ENCODE data around the gene OXLD1.
"Not testable (repeated sequence)": the region's sequence is repeated elsewhere in the genome, so short reads cannot be mapped to it uniquely, and the experiment has no call there.

The OXLD1 gene

DNA sequence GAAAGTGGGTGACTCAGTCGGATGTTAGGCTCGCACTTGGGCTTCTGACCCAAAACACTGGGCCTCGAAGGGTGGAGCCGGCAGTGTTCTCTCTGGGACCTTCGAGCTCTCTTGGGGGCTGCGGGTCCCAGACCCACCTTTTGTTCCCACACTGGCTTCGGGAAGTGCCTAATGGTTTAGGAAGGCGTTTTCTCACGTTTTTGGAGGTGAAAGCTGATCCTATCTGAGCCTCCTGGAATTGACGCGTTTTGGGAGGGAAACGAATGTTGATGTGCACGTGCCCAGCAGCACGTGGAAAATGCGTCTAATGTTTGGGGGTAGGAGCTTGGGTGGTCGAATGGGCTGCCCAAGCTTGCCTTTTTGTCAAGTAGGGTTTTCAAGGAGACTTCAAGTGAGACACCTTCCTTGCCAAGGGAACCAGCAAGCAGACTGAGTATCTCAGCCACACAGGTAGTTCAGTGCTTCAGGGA is 18.1 kb upstream of the OXLD1 start:
- peak overlapping the region; percentile 98 for H3K27ac ChIP-seq
- DNase-seq (ENCODE audit: low read depth, low spot score): peak; percentile 34

DNA sequence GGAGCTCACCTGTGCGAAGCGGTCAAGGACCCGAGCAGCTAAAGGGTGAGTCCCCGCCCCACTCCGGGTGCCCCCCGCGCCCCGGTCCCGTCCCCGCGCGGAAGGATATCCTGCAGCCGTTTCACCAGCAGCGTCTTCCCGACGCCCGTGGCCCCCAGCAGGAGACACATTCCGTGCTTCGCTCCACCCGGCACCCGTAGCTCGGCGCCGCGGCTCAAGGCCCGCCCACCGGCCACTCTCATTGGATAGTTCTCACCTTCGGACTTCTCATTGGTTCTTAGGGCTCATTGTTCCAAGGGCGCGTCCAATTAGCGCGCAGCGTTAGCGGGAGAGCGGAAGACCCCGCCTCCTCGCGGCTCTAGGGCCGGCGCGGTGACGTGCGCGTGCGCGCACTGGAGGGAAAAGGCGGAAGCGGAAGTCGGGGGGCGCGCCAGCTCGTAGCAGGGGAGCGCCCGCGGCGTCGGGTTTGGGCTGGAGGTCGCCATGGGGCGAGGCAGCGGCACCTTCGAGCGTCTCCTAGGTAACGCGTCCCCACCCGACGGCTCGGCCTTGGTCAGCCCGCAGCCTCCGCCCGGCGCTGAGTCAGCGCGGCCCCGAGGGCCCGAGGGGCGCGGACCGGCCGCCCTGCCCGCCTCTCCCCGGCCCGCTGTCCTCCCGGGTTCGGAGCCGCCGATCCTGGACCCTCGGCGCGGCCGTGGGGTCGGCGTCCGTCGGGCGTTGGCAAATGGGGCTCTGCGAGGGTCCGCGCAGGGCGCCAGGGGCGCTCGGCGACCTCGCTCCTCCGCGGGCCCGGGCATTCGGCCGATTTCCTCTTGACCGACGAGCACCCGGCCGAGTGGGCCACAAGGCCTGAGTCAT is 17.4 kb upstream of the OXLD1 start, which contains the start of the genes ARL16 and HGS:
ARL16 (minus strand) TSS at position 214 of the 858 bp plus-strand sequence; CDS start at position 170, 44 bp downstream.
HGS (plus strand) TSS at position 428 of the 858 bp plus-strand sequence; CDS start at position 484, 56 bp downstream.
- peak; percentile 93 for DNase-seq (ENCODE audit: low read depth, low spot score)
- H3K27ac ChIP-seq: peak within 1 kb of the TSS; percentile 98

DNA sequence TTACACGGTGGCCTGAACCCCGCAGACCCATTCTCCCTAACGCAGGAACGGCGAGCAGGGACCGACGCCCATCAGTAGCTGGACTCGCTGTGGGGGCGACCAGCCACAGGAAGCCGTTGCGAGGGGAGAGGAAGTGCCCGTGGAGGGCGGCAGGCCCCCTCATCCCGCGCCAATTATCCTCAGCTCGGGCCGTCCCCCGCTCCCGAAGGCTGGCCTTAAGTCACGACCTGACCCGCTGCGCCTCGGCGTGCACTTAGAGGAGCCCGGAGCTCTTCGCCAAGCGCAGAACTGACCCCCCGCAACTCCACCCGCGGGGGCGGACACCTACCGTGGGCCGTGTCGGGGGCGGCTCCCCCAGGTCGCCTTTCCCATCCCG is 16.8 kb upstream of the OXLD1 start:
- DNase-seq (ENCODE audit: low read depth, low spot score): no peak
- H3K27ac ChIP-seq: peak overlapping the region; percentile 98

DNA sequence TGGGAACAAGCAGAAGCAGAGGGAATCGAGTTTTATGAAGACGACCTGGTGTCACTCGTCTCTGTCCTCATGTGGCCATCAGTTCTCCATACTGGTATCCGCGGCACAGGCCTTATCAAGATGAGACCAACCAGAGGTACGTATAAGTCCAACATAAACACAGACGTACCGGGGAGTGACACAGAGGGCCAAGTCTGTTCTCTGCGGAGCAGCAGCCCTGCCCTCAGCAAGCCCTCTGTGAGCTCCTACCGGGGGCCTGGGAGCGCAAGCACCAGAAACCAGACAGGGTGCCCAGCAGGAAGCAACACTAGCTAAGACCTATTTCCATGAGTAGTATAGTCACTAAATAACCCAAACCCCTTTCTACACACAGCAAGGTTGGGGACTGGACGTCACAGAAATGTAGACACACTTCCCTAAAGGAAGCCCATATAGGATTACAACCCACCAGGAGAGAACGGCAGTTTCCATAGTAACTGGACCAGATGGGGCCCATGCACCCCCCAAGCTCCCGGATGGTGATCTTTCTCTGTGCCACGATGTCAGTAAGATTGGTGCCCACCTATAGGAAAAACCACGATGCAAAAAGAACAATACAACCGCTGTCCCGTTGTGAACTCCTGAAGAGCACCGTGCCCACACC is 16.3 kb upstream of the OXLD1 start:
- no peak for DNase-seq (ENCODE audit: low read depth, low spot score)
- H3K27ac ChIP-seq: peak overlapping the region; percentile 98

DNA sequence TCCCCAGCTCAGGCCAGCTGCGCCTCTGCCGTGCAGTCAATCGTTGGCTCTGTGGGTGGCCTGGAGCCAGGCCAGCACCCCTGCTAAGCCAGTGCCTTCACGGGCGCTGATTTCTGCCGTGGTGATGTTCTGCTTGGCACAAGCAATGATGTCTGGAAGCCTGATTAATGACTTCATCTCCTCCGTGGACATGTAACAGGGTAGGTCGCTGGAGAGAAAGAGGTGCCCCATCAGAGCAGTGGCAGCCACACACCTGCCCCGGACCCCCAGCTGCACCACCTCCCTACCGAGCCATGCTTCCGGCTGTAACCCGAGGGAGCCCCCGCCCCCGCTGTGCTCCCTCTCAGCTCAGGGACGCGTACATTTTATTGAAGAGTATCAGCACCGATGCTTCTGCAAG is 15.3 kb upstream of the OXLD1 start:
- H3K27ac ChIP-seq: no peak overlapping the region
- no peak for DNase-seq (ENCODE audit: low read depth, low spot score)

DNA sequence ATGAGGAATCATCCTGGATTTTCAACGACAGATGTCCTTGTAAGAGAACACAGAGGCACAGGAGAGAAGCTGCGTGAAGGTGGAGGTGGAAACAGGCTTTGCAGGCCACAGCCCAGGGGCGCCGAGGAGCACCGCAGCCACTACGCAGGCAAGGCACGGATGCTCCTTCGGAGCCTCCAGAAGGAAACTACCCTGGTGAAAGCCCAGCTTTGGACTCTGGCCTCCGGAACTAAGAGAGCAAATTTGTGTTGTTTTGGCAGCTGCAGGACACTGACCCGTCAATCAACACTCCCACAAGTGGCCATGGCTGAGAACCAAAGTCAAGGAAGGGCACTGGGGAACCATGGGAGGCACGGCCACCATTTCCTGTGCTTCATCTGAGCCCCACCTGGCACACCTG is 13.7 kb upstream of the OXLD1 start:
- no peak overlapping the region for H3K27ac ChIP-seq
- no peak for DNase-seq (ENCODE audit: low read depth, low spot score)

DNA sequence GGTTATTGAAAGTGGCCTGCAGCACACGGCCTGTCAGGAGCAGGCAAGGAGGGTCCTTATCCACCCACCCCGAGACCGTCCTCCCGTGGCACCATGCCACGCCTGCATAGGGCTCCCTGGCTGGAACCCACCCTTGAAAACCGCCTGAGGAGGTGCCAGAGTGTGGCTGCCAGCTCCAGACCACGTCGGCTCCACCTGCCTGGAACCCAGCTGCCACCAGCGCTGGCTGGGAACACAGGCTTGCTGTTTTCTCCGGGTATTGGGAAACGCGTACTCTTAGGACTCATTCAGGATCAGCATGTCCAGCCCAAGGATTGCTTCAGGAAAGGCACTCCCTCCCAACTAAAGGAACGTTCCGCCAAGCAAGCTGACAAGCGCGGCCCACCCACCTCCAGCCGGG is 10.5 kb upstream of the OXLD1 start:
- DNase-seq (ENCODE audit: low read depth, low spot score): no peak
- no peak overlapping the region for H3K27ac ChIP-seq

DNA sequence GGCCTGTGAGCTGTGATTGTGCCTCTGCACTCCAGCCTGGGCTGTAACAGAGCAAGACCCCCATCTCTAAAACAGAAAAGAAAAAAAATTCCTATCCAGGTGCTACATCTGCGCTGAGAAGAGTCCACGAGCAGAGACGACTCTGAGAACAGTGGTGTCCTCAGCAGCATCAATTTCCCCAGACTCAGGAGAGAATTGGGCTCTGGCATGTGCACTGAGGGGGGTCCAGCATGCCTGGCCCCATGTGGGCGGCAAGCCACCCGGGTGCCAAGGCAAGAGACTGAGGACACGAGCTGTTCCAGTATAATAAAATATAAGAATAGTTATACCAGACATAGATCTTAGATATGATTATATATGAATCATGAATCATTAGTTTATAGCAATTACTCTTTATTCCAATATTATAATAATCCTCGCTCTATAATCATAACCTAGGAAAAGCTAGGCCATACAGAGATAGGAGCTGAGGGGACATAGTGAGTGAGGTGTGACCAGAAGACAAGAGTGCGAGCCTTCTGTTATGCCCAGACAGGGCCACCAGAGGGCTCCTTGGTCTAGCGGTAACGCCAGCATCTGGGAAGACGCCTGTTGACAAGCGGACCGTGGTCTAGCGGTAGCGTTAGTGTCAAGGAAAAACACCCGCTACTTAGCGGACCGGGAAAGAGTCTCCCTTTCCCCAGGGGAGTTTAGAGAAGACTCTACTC is 9.3 kb upstream of the OXLD1 start:
- H3K27ac ChIP-seq; DNase-seq (ENCODE audit: low read depth, low spot score): not testable (repeated sequence)

DNA sequence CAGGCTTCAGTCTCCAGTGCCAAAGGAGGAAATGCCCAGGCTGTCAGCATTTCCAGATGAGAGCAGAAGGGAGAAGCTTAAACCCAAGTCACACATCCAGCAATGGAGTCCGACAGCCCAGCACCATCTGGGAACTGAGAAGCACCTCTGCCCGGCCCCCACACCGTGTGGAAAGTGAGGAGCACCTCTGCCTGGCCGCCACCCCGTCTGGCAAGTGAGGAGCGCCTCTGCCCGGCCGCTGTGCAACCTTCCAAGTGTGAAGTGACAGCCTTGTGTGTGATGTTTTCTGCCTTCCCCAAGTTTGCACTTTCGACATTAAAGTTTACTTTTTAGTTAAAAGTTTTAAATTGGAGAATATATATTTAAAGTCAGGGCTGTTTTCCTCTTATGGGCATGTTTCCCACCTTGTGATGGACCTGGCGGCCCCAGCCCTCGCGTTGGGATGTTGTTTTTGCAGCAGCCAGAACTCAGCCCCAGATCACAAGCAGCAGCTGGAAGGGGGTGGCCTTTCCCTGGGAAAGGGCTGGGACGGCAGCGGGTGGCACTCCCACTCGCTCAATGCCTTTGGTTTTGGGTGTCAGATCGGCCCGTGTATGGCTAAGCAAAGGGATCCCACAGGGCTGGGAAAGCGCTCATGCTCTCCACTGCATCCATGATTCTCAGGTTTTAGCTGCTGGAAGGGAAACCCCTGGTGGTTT is 7.3 kb upstream of the OXLD1 start:
- no peak overlapping the region for H3K27ac ChIP-seq
- DNase-seq (ENCODE audit: low read depth, low spot score): no peak

DNA sequence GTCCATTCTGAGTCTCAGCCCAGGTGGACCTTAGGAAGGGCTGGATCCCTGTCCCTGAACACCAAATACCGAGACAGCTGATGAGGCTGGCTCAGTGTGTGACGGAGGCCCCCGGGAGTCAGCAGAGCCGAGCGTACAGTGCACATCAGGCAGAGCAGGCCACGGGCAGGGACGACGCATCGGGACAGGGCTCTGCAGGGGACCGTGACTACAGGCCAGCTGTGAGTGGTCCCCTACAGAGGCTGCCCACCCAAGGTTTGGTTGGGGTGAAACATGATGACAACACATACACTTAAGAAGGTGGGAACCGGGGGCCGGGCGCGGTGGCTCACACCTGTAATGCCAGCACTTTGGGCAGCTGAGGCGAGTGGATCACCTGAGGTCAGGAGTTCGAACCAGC is 6.5 kb upstream of the OXLD1 start:
- no peak overlapping the region for H3K27ac ChIP-seq
- DNase-seq (ENCODE audit: low read depth, low spot score): no peak

DNA sequence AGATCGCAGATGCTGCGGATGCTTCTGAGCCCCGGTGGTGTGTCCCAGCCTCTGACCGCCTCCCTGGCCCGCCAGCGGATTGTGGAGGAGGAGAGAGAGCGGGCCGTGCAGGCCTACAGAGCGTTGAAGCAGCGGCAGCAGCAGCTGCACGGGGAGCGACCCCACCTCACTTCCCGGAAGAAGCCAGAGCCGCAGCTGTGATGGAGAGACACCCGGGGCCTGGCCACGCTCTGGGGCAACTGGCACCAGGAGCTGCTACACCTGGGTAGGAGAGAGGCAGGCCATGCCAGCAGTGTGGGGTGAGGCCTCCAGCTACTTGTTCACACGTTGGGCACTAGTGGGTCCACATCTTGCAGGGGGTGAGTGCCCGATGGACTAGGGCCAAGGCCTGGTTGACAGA is 6.1 kb upstream of the OXLD1 start:
- no peak overlapping the region for H3K27ac ChIP-seq
- DNase-seq (ENCODE audit: low read depth, low spot score): no peak

DNA sequence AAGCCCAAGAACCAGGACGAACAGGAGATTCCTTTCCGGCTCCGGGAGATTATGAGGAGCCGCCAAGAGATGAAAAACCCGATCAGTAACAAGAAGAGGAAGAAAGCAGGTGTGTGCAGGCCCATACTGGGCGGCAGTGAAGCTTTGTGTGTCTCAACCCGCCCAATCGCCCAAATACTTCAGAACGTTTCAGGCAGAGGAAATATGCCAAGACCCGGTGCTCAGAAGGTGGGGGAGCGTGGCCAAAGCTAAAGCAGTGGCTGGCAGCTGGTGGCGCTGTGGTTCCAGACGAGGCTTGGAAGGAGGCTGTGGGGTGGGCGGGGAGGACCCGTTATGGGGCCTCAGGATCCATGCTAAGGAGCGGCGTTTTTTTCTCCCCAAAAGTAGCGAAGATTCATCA is 1.3 kb upstream of the OXLD1 start:
- no peak for DNase-seq (ENCODE audit: low read depth, low spot score)
- peak overlapping the region; percentile 83 for H3K27ac ChIP-seq

DNA sequence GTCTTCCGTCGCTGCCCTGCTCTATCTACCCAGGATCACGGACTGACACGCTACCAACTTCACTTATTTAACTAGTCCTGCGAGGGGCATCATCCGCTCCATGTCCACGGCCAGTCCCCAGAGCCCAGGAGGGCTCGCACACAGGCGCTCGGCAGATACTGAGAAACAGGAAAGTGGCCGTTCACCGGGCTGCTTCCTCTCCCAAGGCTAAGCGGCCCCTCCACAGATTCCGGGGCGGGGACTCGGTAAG is 388 bp downstream of the OXLD1 start:
- no peak for DNase-seq (ENCODE audit: low read depth, low spot score)

DNA sequence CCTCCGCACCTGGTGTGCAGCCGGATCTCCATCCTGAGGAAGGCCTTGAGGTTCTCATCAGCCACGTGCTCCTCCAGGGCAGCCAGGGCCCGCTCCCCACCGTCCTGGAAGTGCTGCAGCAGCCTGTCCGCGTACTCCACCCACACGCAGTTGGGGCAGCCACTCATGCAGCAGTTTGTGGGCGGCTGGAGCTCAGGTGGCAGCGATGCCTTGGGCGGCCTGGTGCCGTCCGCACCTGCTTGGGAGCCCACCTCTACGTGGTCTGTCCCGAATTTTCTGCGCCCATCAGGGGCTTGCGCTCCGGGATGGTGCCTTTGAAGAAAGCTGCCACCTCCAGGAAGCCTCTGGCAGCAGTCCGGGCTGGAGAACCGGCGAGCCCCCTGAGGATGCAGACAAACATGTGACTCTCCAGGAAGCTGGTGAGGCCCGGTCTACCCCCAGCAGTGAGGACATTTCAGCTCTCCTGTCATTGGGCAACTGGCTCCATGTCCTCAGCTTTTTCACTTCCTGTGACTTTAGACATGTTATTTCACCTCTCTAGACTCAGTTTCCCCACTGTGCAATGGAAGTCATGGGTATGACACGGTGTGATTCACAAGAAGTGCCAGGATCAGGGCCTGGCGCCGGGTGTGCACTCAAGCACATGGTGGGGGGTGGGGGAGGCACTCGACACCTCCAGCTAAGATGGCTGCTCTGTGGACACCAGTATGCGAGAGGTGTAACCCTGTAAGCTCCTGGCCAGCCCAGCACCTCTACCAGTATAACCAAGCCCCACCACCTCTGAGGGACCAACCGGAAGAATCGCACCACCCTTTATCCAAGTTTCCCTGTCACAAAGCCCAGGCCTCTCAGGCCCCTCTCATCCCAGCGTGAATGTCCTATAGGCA is 957 bp downstream of the OXLD1 start:
- peak overlapping the region; percentile 83 for H3K27ac ChIP-seq
- no peak for DNase-seq (ENCODE audit: low read depth, low spot score)

More for the DNA sequence above, 388 bp downstream of the OXLD1 start:
- H3K27ac ChIP-seq: peak overlapping the region; percentile 83

DNA sequence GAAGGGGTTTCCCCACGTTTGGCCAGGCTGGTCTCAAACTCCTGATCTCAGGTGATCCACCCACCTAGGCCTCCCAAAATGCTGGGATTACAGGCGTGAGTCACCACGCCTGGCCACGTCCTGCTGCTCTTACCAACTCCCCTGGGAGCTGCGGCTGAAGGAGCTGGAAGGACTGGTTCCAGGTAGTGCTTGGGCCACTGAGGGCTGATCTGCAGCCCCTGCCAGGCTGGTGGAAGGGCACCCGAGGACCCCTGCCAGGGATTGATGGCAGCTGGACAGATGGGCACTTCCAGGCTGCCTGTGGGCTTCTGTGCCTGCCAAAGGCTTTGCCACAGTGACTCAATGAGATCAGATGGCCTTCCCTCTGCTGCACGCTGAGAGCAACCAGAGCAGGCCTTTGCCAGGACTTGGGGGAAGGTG is 2.3 kb downstream of the OXLD1 start:
- no peak overlapping the region for H3K27ac ChIP-seq
- DNase-seq (ENCODE audit: low read depth, low spot score): no peak

DNA sequence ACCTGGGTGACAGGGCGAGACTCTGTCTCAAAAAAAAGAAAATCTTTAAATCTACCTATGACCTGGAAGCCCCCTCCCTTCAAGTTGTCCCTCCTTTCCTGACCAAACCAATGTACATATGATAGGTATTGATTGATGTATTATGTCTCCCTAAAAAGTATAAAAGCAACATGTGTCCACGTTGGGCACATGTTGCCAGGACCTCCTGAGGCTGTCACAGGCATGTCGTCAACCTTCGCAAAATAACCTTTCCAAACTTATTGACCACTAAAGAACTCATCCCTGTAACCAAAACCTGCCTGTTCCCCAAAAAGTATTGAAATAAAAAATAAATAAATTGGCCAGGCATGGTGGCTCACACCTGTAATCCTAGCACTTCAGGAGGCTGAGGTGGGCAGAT is 4.4 kb downstream of the OXLD1 start:
- no peak for DNase-seq (ENCODE audit: low read depth, low spot score)
- H3K27ac ChIP-seq: no peak overlapping the region

DNA sequence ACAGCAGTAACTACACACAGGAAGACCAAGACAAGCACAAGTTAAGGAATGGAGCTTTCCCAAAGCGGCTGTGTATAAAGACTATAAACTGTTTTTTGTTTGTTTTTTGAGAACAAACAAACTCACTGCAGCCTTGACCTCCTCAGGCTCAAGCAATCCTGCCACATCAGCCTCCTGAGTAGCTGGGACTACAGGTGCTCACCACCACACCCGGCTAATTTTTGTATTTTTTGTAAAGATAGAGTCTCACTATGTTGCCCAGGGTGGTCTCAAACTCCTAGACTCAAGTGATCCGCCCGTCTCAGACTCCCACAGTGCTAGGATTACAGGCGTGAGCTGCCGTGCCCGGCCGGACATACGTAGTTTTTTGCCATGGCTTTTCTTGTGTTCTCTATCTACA is 6.0 kb downstream of the OXLD1 start:
- no peak for DNase-seq (ENCODE audit: low read depth, low spot score)
- H3K27ac ChIP-seq: peak overlapping the region; percentile 52

DNA sequence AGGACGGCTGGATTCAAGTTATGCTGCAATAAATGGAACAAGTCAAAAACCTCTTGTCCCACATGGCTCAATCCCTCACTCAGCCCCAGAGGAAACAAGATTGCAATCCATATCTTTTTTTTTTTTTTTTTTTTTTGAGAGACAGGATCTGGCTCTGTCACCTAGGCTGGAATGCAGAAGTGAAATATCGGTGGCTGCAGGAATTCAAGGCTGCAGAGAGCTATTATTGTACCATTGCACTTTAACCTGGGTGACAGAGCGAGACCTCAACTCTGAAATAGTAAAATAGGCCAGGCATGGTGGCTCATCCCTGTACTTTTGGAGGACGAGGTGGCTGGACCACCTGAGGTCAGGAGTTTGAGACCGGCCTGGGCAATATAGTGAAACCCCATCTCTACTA is 7.4 kb downstream of the OXLD1 start:
- DNase-seq (ENCODE audit: low read depth, low spot score): no peak
- peak overlapping the region; percentile 52 for H3K27ac ChIP-seq

DNA sequence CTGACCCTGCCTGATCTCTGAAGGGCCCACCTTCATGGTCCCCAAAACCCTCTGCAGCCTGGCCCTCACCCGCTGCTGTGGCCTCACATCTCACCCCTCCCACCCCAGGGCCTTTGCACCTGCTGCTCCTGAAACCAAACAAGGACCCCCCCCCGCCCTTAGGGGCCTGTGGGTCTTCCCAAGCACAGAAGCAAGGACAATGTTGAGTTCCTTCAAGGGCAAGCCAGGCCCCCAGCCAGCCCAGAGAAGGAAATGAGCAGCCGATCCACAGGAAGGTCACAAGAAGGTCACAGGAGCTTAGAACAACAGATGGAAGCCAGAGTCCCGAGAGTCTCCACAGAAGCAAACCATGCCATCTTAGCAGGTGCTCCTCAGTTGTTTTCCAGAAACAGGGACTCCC is 9.6 kb downstream of the OXLD1 start:
- DNase-seq (ENCODE audit: low read depth, low spot score): no peak

More for the DNA sequence above, 9.6 kb downstream of the OXLD1 start:
- no peak overlapping the region for H3K27ac ChIP-seq
